ENCODE results near the gene BCL11A. TPM values are rescaled to one million over a fixed set of nuclear protein-coding genes. Genes with fewer than 3 reads are reported as not detected.

The BCL11A gene
- total RNA-seq, 1 donor from 2014 or later, result 31.4 TPM

DNA sequence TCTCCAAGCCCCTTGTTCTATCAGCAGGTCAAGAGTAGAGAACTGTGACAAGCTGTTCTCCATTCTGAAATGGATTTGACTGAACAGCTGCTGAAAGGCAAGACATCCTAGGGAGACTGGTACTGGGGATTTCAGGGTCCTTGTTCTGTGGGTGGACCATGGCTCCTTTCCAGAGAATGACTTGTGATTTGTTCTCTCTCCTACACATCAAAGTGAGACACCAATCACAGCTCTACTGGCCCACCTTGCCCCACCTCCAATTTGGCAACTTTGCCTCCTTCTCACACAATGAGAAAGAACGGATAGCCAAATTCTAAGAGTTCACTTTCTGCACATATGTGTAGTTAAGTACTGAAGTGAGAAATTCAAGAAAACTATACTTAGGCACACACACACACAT, 67.4 kb downstream of the BCL11A start:
- no peak for DNase-seq (ENCODE audit: low spot score)

DNA sequence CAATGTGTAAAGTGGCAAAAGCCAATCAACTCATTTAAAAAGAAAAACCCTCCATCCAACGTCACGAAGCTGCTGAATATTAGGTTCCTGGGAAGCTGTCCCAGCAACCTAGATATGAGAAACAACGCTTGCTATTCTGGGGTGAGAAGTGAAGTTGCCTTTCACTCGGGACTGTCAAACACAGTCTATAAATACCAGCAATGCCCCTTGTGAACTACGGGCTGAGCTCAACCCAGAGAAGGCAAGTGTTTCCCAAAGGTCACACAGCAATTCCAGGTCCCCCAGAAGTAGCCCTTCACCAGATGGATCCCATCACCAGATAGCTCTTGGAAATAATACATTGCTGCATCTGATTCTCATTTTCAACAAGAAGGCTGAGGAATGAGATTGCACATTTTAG, 67.9 kb downstream of the BCL11A start:
- no peak for DNase-seq (ENCODE audit: low spot score)

DNA sequence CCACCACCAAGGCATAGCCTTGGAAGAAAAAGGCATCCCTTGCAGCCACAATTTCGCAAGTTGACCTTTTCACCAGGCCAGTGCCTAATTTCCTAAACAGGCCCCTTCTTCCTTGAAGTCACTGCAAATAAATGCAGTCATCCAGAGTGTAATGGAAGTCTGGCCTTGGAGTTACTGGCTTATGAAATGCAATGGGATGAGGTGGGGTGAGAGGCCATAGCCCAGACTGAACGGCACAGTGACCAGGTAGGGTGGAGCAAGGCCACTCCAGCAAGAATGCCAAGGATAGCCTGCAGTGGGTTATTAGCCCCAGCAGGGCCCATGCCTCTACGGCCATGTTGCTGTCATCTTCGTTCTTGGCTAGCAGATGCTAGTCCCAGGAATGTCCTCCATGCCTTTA, 68.4 kb downstream of the BCL11A start:
- no peak for DNase-seq (ENCODE audit: low spot score)

DNA sequence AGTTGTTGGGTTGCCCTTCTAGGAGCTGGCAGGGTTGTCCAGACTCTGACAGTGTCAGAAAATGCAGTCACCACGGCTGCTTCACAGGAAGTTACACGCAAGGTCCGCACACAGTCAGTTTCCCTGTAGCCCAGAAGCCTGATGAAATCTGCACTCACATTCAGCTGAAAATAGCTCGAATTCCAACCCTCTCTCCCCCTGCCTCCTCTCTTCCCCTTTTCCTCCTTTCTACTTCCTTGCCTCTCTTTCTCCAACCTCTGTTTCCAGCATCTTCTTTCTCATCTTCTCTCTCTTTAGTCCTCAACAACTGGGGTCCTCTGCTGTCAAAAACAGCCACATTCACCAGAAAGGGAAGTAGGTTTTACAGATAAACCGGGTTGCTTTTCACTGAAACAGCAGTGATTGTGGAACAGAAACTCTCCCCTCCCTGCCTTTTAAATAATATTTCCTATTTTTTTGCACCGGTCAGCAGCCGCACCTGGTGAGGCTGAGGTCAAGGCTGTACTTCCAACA, 69.3 kb downstream of the BCL11A start:
- no peak for DNase-seq (ENCODE audit: low spot score)

DNA sequence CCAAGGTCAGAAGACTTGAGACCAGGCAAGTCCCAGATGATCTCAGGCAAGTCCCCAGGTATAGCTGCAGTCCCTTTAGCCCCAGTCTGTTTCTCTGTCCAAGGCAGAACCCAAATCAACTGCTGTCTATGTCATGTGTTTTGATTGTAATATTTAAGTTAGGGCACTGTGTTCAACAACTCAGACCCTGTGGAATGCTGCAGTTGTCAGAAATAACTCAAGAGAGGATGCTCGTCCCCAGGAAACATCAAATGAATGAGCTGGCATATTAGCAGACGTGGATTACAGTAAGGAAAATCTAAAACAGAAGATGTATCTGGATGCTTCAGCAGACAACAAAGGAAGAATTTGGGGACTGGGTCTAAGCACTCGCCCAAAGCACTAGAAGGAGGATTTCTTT, 70.1 kb downstream of the BCL11A start:
- no peak for DNase-seq (ENCODE audit: low spot score)

DNA sequence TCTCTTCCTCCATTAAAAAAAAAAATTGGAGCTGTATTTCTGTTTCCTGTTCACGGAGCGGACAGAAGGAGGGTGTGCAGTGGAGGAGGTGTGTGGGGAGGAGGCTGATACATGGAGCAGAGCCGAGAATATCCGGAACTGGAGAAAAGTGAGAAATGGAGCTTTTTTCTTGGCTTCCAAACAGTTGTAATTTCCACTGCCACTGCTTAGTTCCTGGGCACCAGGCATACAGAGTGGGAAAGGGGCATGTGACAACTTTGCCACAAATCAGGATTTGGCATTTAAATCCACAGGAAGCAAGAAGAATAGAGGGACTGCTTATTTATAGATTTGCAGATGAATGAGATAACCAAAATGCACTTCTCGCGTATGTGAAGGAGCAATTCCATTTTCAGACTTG, 71.2 kb downstream of the BCL11A start:
- DNase-seq (ENCODE audit: low spot score), result no peak

DNA sequence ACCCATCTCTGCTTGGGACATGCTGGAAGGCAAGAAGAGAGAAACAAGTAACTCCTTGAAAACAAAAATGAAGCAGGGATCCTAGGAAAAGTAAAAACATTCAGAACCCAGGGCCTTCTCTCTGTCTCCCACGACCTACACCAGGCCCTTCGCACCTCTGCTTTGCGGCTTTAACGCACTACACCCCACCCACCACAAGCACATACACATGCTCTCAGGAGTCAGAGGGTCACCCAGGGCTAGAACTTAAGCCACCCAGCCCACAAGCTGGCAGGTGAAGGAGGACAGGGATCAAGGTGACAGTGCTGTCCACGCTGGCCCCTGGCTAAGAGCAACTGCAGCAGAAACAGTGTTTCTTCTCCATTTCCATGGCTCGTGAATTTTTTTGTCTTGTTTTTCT, 72.2 kb downstream of the BCL11A start:
- no peak for DNase-seq (ENCODE audit: low spot score)

DNA sequence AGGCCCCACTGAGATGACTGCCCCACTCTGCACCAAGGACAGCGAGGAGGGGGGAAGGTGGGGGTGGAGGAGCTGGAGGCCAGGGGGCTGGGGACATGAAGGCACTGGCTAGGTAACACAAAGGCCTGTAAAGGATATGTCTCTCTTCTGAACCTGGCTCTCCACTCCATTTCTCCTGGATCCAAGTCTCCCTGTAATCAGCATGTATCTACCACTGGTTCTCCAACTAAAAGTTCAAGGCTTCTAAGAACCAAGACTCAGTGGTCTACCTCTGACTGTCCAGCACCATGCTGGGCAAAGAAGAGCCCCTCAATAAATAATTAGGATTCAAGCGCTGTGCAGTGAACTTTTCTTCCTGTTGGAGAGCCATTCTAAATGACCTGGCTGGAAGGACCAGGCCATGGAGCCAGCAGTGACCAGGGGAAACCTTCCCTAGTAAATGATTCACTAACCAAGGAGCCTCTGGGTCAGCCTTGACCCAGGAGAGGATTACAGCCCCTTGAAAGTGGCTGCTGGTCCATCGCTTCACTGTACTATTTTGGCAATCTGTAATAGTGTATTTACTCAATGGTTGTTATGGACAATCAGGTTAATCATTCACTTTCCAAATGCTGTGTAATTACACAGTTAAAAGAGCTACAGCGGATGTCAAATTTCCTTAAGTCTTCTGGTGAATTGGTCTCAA, 73.2 kb downstream of the BCL11A start:
- no peak for DNase-seq (ENCODE audit: low spot score)

DNA sequence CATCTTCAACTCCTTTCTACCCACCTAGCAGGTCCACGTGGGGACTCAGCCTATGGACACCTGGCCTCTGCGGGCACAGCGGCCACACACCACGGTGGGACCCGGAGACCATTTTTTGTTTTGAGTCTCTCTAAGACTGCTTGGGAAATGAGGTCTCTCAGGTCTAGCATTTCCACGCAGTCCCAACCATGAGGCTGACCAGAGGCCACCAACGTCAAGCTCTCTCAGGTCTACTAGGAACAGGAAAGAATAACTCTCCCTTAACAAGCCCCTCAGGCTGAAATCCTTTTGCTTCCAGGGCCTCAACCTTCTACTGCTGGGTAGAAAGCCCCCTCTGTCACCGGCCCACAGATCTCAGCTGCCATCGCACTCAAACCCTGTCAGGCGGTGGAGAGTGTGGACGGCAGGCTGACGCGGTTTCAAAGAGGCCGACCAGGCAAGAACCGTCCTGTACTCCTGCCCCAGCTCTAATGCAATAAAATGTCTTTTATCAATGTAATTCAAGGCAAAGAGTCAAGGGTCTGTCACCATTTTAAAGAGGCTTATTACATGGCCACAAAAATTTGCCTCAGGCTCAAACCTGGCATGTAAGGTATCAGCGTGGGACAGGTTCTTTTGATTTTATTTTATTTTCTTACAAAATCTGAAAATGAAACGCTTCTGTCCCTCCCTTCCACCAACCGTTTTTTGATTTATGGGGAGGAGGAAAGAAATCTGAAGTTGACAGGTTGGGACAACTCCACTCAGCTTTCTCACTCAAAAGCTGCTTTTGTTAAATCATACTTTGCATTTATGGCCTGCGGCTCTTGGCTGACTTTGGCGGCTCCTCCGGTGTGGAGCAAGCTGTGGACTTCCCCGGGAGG, 74.0 kb downstream of the BCL11A start:
- no peak for DNase-seq (ENCODE audit: low spot score)

DNA sequence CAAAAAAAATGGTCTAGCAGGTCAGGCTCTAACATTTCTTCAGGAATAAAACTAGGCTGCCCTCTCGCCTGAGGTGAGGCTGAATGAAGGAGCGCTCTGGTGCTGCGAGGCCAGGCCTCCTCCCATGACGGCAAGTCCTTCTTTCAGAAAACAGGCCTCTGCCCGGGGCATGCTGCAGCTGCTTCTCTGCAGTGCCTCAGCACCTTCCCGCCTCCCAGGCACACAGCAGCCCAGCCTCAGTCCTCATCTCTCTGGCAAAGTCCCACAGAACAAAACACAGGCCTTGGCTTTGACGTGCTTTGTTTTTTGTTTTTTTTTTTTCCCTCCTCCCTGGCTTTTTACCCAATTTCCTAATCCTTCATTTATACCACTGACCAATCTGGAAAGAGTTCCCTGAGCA, 74.8 kb downstream of the BCL11A start:
- no peak for DNase-seq (ENCODE audit: low spot score)

DNA sequence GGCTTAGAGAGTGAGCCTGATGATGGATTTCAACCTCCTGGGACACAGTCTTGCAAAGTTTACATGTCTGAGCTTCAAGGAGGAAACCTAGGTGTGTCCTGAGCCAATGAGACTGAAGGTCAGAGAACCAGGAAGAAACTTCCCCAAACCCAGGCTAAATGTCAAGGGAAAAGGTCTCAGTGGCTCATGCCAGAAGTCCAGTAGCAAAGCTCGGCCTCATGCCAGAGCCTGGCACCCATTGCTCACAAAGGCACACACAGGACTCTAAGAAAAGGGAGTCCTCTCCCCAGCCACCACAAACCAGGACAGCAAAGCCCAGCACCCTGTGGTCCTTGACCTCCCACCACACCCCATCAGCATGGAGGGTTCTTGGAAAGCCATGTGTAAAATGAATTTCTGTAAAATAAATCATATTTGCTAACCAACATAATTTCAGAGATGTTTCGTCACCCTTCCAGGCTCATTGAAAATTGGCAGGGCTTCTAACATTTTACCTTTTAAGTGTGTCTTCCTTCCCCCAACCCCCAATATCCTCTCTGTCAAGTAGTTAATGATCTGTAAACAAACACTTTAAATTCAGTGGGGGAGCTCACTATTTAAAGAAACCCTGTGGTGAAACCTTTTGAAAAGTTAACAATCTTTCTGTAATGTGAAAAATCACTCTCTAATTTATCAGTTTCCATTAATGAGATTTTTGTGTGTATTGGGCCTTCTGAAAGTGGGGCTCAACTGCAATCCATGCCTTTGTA, 77.1 kb downstream of the BCL11A start:
- no peak for DNase-seq (ENCODE audit: low spot score)

DNA sequence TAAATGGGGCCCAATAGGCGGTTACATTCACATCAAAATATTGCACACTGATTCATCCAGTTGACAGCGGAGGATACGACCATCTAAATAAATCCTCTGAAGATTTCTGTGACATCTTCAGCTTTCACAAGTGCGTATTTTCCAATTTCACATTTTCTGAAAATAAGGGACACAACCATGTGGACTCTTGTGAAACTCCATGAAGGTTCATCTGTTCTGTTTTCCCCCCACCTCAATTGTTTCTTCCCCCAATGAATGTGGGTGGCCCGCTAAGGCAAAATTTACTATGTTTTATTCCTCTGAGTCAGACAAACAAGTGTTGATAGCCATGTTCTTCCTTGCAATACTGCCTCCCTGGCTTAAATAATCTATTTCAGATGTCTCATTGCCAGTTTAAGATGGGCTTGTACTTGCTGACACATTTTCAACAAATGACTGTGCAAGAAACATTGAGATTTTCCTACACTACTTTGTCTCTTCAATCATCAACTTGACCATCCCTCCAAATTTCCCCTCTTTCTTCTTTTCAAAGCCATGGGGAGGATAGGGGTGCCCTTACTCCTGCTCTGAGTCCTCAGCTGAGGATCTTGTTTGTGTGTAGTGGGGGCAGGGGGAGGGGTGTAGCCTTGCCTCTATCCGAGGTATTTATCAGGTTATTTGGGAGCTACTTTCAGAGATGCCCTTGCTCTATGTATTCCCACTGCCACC, 78.2 kb downstream of the BCL11A start:
- DNase-seq (ENCODE audit: low spot score), result no peak

DNA sequence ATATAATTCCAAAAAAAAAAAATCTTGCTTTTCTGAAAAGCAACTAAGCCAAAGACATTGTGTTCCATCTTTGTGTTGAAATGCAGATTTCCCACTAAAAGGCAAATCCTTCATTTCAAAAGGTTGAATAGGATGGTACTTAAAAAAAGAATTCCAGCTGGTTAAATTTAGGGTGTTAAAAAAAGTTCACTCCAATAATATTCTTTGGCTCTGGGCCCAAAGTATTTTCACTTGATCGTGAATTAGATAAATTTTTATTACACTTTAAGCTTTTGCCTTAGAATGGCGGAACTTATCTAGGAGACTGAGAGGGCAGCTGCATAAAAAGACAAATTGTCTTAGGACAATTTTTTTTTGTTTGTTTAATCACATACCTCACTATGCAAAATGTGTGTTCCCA, 79.2 kb downstream of the BCL11A start:
- DNase-seq (ENCODE audit: low spot score), result no peak

DNA sequence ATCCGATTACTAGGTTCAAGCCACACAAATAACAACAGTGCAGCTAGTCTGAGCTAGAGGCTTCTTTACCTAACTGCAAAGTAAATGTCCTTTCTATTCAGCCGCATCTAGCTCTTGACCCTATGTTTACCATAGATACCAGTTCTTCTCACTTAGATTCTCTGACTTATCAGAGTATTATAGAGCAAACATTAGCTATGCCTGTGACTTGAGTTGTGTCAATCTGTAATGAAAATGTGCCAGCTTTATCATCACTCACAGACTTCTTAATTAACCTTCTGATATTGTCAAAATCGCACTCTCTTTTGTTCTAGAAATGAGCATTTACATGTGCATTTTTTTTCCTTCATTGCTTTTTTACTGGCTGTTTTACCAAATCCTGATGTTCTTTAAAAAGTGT, 79.9 kb downstream of the BCL11A start:
- no peak for DNase-seq (ENCODE audit: low spot score)

DNA sequence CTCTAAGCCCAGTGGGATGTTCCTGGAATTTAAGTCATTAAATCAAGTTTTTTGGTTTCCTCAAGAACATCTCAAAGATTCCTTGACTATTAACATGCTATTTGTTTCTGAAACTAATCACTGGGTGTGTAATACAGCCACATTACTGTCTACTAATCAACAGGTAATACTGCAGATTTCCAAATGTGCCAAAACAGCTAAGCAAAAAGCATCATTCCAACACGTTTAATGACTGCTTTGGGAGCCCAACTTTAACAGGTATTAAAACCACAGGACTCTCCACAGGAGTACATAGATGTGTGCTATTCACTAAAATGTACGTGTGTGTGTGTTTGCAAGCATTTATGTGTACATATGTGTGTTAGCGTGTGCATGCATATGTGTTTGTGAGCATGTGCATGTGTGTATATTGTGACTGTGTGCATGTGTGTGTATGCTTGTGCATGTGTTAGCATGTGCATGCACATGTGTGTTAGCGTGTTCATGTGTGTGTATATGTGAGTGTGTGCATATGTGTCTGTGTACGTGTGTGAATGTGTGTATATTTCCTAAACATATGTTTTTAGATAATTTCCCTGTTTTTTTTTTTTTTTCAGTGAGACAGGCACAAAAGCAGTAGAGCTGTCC, 80.7 kb downstream of the BCL11A start:
- DNase-seq (ENCODE audit: low spot score), result no peak

DNA sequence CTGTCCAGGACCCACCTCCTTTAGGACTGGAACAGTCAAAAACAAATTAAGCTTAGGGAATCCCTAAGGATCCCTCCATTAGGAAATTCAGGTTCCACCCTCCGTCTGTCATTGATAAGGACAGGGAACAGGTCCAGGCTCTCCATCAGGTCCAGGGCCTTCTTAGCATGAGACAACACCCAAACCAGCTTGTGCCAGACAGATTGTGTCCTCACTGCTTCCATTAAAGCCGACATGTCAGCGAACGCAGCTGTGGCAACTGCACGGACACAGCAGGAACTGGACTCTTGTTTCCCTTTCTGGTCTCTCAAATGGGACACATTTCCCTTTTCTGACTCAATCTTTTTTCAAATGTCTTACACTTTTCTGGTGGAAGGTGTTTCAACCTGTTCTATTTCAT, 81.4 kb downstream of the BCL11A start:
- no peak for DNase-seq (ENCODE audit: low spot score)

DNA sequence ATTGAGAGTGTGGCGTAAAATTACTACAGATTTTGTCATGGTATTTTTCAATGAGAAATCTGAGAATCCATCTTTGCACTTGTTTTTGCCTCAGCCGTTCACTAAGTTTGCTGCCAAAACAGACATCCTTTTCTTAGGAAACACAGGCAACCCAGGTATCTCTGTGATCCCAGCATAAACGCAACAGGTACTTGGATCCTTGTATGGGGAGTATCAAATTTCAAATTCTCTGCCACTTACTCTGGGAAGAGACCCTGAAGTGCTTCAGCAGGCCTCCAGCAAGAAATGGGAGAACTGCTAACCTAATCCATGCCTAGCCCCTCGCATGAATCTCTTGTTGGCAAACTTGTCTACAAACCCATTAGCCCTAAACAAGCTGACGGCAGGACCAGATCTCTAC, 83.1 kb downstream of the BCL11A start:
- no peak for DNase-seq (ENCODE audit: low spot score)

DNA sequence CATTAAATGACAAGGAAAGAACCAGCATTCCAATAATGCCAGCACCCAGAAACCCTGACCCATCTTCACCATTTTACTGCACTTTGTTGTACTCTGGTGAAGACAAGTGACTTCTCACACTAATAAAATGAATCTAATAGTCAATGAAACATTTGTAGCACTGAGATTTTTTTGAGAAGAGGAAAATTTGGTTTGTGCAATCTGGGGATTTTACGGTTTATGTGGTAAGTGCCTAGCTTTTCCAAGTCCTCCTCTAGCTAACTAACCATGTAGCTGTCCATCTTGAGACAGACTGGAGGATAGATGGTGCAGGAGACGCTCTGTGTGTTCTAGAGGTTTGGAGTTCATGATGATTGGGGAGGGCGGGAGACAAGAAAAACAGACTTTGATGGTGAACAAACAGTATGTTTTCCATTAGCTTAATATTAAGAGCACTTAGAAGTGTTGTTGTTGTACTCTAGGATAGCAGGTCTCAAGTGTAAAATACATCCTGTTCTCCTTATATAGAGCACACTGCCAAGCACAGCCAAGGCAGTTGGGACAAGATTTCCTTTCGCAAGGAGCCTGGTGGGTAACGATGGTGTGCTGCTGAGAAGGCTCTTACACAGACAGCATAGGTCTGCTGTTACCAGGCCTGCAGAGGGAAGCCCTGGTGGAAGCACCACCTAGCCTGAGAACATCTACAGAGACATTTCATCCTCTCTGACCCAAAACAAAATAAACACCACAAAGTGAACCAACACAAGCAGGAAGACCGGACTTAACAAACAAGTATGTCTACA, 83.7 kb downstream of the BCL11A start:
- no peak for DNase-seq (ENCODE audit: low spot score)

DNA sequence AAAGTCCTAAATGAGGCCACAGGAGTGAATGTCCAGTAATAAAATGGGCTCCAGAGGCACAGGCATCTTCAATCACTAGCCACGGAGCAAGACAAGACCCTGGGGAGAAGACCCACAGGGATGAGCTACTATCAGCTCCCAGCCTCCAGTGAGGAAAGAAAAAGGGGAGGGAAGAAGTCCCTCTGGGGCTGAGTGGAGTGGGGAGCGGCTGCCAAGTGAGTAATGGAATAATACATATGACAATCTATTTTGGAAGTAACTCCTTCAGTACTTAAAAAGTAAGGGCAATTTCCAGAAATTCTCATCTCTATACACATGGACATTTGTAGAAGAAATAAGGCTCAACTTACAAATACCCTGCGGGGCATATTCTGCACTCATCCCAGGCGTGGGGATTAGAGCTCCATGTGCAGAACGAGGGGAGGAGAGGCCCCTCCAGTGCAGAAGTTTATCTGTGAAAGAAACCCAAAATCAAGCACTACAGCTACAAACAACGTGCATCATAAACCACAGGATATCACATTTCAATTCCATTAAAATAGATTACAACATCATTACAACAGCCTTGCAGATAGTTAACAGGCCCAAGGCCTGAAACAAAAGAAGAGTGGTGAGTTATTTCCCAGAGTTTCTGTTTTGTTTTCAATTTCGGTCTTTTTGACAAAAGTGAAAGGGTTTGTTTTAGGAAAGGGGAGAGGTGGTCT, 84.9 kb downstream of the BCL11A start:
- no peak for DNase-seq (ENCODE audit: low spot score)

DNA sequence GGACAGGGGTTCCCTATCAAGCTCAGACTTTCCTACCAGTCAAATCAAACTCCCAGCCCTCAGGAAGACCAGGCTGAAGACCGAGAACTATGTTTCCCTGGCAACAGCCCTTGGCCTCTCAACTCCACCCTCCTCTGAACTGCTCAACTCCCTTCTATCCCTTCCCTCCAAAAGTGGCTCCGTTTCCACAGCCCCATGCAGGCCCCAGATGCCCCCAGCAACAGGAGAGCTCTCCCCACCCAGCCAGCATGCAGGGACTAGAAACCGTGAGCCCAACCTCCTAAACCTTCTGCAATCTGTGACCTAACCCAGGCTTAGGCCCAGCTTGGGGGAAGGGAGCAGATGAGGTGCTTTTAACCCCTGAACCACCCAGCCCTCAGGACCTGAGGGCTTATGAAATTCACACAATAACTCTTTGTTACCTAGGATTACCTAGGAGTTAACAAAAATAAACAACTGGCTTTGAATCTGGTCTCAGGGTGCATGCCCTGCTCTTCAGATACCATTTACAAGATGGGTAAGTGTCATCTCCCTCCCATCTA, 87.2 kb downstream of the BCL11A start:
- no peak for DNase-seq (ENCODE audit: low spot score)
